Stimulated activated CD4-positive, alpha-beta T cell treated with anti-CD3 and anti-CD28 coated beads, TNF-alpha, amount 100 ng/mL, for 24 hours (primary cell): ENCODE measurements around the gene MEIS2.
"Not testable (repeated sequence)": the region's sequence is repeated elsewhere in the genome, so short reads cannot be mapped to it uniquely, and the experiment has no call there.

Source experiments
- DNase-seq, 3 experiments: peaks; one replicate each; pipeline ENCODE4 v3.0.0-alpha.2; 2020; ENCODE audit warnings: low read depth in 3 of 3

MEIS2 gene

GRCh38 chr15:37009288-37009687 lies 91.1 kb downstream of the MEIS2 start:
- DNase-seq, result no peak

GRCh38 chr15:37008205-37008604 lies 92.1 kb downstream of the MEIS2 start:
- DNase-seq, result no peak

- no peak for DNase-seq
Observed at GRCh38 chr15:37007301-37007700, 93.0 kb downstream of the MEIS2 start.

GRCh38 chr15:37004981-37005735 lies 95.2 kb downstream of the MEIS2 start:
- DNase-seq, result no peak

- no peak for DNase-seq
Observed at GRCh38 chr15:37004373-37004869, 95.9 kb downstream of the MEIS2 start.

- no peak for DNase-seq
Observed at GRCh38 chr15:37002041-37002672, 98.2 kb downstream of the MEIS2 start.

GRCh38 chr15:37001417-37001816 lies 98.9 kb downstream of the MEIS2 start:
- DNase-seq, result no peak

- DNase-seq, result no peak
Observed at GRCh38 chr15:36999778-37000177, 100.6 kb downstream of the MEIS2 start.

- DNase-seq, result no peak
Observed at GRCh38 chr15:36996538-36997181, 103.7 kb downstream of the MEIS2 start.

GRCh38 chr15:36996121-36996520 lies 104.2 kb downstream of the MEIS2 start:
- DNase-seq, result no peak

- DNase-seq, result no peak
Observed at GRCh38 chr15:36994790-36995189, 105.6 kb downstream of the MEIS2 start.

- DNase-seq, result no peak
Observed at GRCh38 chr15:36992454-36992853, 107.9 kb downstream of the MEIS2 start.

- DNase-seq, result no peak
Observed at GRCh38 chr15:36988947-36989346, 111.4 kb downstream of the MEIS2 start.

- no peak for DNase-seq
Observed at GRCh38 chr15:36982430-36982829, 117.9 kb downstream of the MEIS2 start.

- DNase-seq, result not testable (repeated sequence)
Observed at GRCh38 chr15:36980281-36980680, 120.1 kb downstream of the MEIS2 start.

GRCh38 chr15:36978625-36979024 lies 121.7 kb downstream of the MEIS2 start:
- DNase-seq, result no peak

- no peak for DNase-seq
Observed at GRCh38 chr15:36978126-36978525, 122.2 kb downstream of the MEIS2 start.

- no peak for DNase-seq
Observed at GRCh38 chr15:36977659-36978058, 122.7 kb downstream of the MEIS2 start.

- no peak for DNase-seq
Observed at GRCh38 chr15:36972704-36973103, 127.6 kb downstream of the MEIS2 start.

GRCh38 chr15:36970522-36970921 lies 129.8 kb downstream of the MEIS2 start:
- DNase-seq, result no peak

GRCh38 chr15:36967929-36968328 lies 132.4 kb downstream of the MEIS2 start:
- DNase-seq, result no peak

- no peak for DNase-seq
Observed at GRCh38 chr15:36966708-36967107, 133.6 kb downstream of the MEIS2 start.
